GM21423 (cell line): Measurements from ENCODE around the gene PLB1.

Source experiments
- ATAC-seq: cut with Tn5 transposase; IDR thresholded peaks from one replicate; pipeline ENCODE4 v1.9.1; 2021; ENCODE audit warnings: mild to moderate bottlenecking, moderate library complexity; ENCODE audit not compliant: unreplicated experiment

Gene PLB1

GRCh38 chr2:28607730-28608499 lies 112.1 kb downstream of the PLB1 start:
- no peak for ATAC-seq

GRCh38 chr2:28608500-28609424 lies 112.9 kb downstream of the PLB1 start:
- ATAC-seq = no peak

GRCh38 chr2:28610583-28611201 lies 114.8 kb downstream of the PLB1 start:
- no peak for ATAC-seq

- ATAC-seq = no peak
These were observed 116.4 kb downstream of the PLB1 start for GRCh38 chr2:28612131-28612812.

- ATAC-seq = no peak
These were observed 117.3 kb downstream of the PLB1 start for GRCh38 chr2:28613186-28613585.

GRCh38 chr2:28613633-28614501 lies 118.0 kb downstream of the PLB1 start:
- no peak for ATAC-seq

GRCh38 chr2:28615706-28616105 lies 119.8 kb downstream of the PLB1 start:
- ATAC-seq = no peak

- ATAC-seq = no peak
These were observed 120.6 kb downstream of the PLB1 start for GRCh38 chr2:28616396-28616999.

GRCh38 chr2:28617502-28618184 lies 121.8 kb downstream of the PLB1 start:
- ATAC-seq = no peak

- ATAC-seq = no peak
These were observed 122.6 kb downstream of the PLB1 start for GRCh38 chr2:28618221-28619141.

- no peak for ATAC-seq
These were observed 123.6 kb downstream of the PLB1 start for GRCh38 chr2:28619213-28620196.

- no peak for ATAC-seq
These were observed 124.5 kb downstream of the PLB1 start for GRCh38 chr2:28620291-28620793.

GRCh38 chr2:28620801-28621171 lies 124.9 kb downstream of the PLB1 start:
- ATAC-seq = no peak

GRCh38 chr2:28621172-28622100 lies 125.6 kb downstream of the PLB1 start:
- ATAC-seq = no peak

GRCh38 chr2:28622101-28622499 lies 126.2 kb downstream of the PLB1 start:
- no peak for ATAC-seq
